Loucy (cell line): ENCODE data around the gene EXOC2.

ENCODE experiments used
- CTCF ChIP-seq: fragments of 200-600 bp; sonication (generic); conservative IDR thresholded peaks from 2 replicates; pipeline ENCODE4 v1.5.1; 2014; ENCODE audit warnings: mild to moderate bottlenecking, antibody characterized with exemption, low read length
- EZH2phosphoT487 ChIP-seq: fragments of 200-600 bp; IDR thresholded peaks from 2 replicates; pipeline ENCODE4 v1.6.1; 2018; ENCODE audit warnings: antibody characterized with exemption, mild to moderate bottlenecking, moderate library complexity, borderline replicate concordance

DNA sequence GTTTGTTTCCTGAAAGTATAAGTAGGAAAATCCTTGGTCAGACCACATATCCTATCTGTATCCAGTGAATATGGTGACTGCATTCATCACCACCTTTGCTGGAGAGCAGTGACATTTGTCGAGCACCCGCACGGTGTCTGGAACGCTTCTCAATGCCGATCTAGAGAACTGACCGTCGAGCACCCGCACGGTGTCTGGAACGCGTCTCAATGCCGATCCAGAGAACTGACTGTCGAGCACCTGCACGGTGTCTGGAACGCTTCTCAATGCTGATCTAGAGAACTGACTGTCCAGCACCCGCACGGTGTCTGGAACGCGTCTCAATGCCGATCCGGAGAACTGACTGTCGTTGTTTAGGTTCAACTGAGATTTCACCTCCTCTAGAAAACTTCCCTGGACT is 103.8 kb downstream of the EXOC2 start:
- TF ChIP-seq CTCF (no peak), EZH2phosphoT487 (no peak)
